Lower lobe of right lung (tissue), 2 donors: ENCODE results near the gene GSPT1. TPM values are rescaled to one million over a fixed set of nuclear protein-coding genes. Genes with fewer than 3 reads are reported as not detected.
A peak's percentile ranks its signal among the peaks of the same experiment; 100 is the strongest.

ENCODE experiments used
- ATAC-seq, 2 donors: fragments of 200-7000 bp; cut with Tn5 transposase; one replicate each; pipeline ENCODE4 v1.9.1; 2020 to 2022; ENCODE audit warnings: mild to moderate bottlenecking in 2 of 2, moderate library complexity in 2 of 2
- DNase-seq: peaks from one replicate; pipeline ENCODE4 v3.0.0-alpha.2; 2020
- H3K27ac ChIP-seq: fragments of 200-600 bp; one replicate; pipeline ENCODE4 v1.8.0; 2022
- H3K27me3 ChIP-seq: fragments of 200-600 bp; one replicate; pipeline ENCODE4 v1.8.0; 2022; ENCODE audit warnings: low read depth
- H3K36me3 ChIP-seq: fragments of 200-600 bp; one replicate; pipeline ENCODE4 v1.8.0; 2022; ENCODE audit warnings: mild to moderate bottlenecking
- H3K4me1 ChIP-seq: fragments of 200-600 bp; one replicate; pipeline ENCODE4 v1.8.0; 2022
- H3K4me3 ChIP-seq: fragments of 200-600 bp; one replicate; pipeline ENCODE4 v1.8.0; 2022; ENCODE audit warnings: mild to moderate bottlenecking
- H3K9me3 ChIP-seq: fragments of 200-600 bp; one replicate; pipeline ENCODE4 v1.8.0; 2022
- CTCF ChIP-seq: fragments of 200-600 bp; IDR thresholded peaks from one replicate; pipeline ENCODE4 v1.8.0; 2022; ENCODE audit warnings: antibody characterized with exemption, mild to moderate bottlenecking
- intact Hi-C: fragments of 100-400 bp; cut with DNase I; formaldehyde crosslinking; loops from one replicate; pipeline ENCODE4 v1.11.0; 2022
- total RNA-seq: library from RNA; stranded (reverse); fragmentation: NEBNext Ultra II Directional; extraction: Animal tissue kit (Norgen Biotek cat#: 25700); gene quantifications from one replicate; pipeline ENCODE4 v1.2.1, GENCODE V29; 2021
- donor health status: DM: no; HTN: yes; CAD: no; lungs with severe emphysema.

GSPT1 gene
- total RNA-seq, 1 donor from 2014 or later: 107 TPM

GRCh38 chr16:11890231-11890965, 25.4 kb downstream of the GSPT1 start:
- peaks cover 5% of the 10 kb centered on the region for H3K4me1 ChIP-seq
- no peaks in the 10 kb centered on the region for H3K9me3 ChIP-seq
- ATAC-seq: no peak
- no peak overlapping the region for H3K27ac ChIP-seq
- H3K4me3 ChIP-seq: no peak overlapping the region
- TF ChIP-seq CTCF: no peak
- intact Hi-C loops: no loop called here
- peaks cover 100% of the 10 kb centered on the region for H3K36me3 ChIP-seq
- H3K27me3 ChIP-seq: no peaks in the 10 kb centered on the region
- no peak for DNase-seq

DNA sequence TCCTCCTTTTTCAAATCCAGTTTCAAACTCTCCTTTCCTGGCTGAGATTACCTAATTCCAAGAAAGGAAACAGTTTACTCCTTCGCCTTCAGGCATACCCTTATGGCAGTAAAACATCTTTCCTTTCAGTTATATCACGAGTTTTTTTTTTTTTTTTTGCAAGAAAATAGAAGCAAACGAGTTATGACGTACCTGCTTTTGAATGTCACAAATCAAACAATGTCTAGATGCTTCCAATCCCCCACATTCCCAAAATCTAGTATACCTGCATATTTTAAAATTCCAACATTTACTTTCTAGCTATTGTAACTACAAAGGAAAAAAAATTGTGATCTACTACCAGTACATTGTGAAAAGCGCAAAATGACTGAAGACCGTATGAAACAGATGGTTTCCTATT, 28.9 kb downstream of the GSPT1 start:
- H3K9me3 ChIP-seq: no peaks in the 10 kb centered on the region
- ATAC-seq: no peak
- no peak overlapping the region for H3K4me3 ChIP-seq
- H3K27me3 ChIP-seq: no peaks in the 10 kb centered on the region
- no peak for DNase-seq
- no peak for TF ChIP-seq CTCF
- H3K36me3 ChIP-seq: peaks cover 100% of the 10 kb centered on the region
- no peaks in the 10 kb centered on the region for H3K4me1 ChIP-seq
- H3K27ac ChIP-seq: no peak overlapping the region
- intact Hi-C loops: no loop called here

GRCh38 chr16:11884035-11884434, 31.7 kb downstream of the GSPT1 start:
- Histone ChIP-seq H3K4me3 (no peak overlapping the region), H3K36me3 (peaks cover 100% of the 10 kb centered on the region), H3K9me3 (no peaks in the 10 kb centered on the region), H3K4me1 (no peaks in the 10 kb centered on the region), H3K27me3 (no peaks in the 10 kb centered on the region), H3K27ac (no peak overlapping the region)
- TF ChIP-seq CTCF: no peak
- ATAC-seq: no peak
- intact Hi-C loops: no loop called here
- DNase-seq: no peak

GRCh38 chr16:11880007-11880406, 35.7 kb downstream of the GSPT1 start:
- no peak for DNase-seq
- Histone ChIP-seq H3K4me1 (no peaks in the 10 kb centered on the region), H3K27me3 (no peaks in the 10 kb centered on the region), H3K9me3 (no peaks in the 10 kb centered on the region), H3K4me3 (no peak overlapping the region), H3K27ac (no peak overlapping the region), H3K36me3 (peaks cover 100% of the 10 kb centered on the region)
- intact Hi-C loops: no loop called here
- no peak for TF ChIP-seq CTCF
- peak; percentile 40 to 58 for ATAC-seq

GRCh38 chr16:11877374-11877773, 38.4 kb downstream of the GSPT1 start:
- no peak overlapping the region for H3K4me3 ChIP-seq
- DNase-seq (no peak), ATAC-seq (no peak)
- H3K36me3 ChIP-seq: peaks cover 100% of the 10 kb centered on the region
- H3K27me3 ChIP-seq: no peaks in the 10 kb centered on the region
- H3K9me3 ChIP-seq: no peaks in the 10 kb centered on the region
- H3K4me1 ChIP-seq: no peaks in the 10 kb centered on the region
- no peak for TF ChIP-seq CTCF
- intact Hi-C loops: no loop called here
- no peak overlapping the region for H3K27ac ChIP-seq
